PC-9 (cell line): Measurements from ENCODE around the gene GLP1R.

Experiments used
- CTCF ChIP-seq: fragments of 200-600 bp; sonication (generic); conservative IDR thresholded peaks from 2 replicates; pipeline ENCODE4 v1.6.1; 2017; ENCODE audit warnings: mixed run types, antibody characterized with exemption, mild to moderate bottlenecking, moderate library complexity
- EZH2 ChIP-seq: fragments of 200-600 bp; sonication (generic); IDR thresholded peaks from 2 replicates; pipeline ENCODE4 v1.8.0; 2017; ENCODE audit warnings: antibody characterized with exemption, low read depth

- TF ChIP-seq CTCF (no peak), EZH2 (no peak)
Observed at GRCh38 chr6:39078695-39079094, 30.1 kb downstream of the GLP1R start.
